ENCODE results near the gene TPI1.

GRCh38 chr12:6850796-6851152 is 16.6 kb upstream of the TPI1 start:
- TF ChIP-seq CTCF (IDR thresholded peaks at IDR 0.05) (no peak), POLR2A (IDR thresholded peaks at IDR 0.05) (no peak)

All from vagina (tissue), 2 donors.